T47D (cell line): ENCODE data around the gene FBLN2.
A peak's percentile ranks its signal among the peaks of the same experiment; 100 is the strongest.

Experiments
- DNase-seq, 2 experiments: peaks; one replicate each; pipeline versions ENCODE4 v3.0.0 to v3.0.0-alpha.2; 2011 to 2012; ENCODE audit warnings: low read depth in 1 of 2, low spot score in 1 of 2
- JUND ChIP-seq: IDR thresholded peaks from 2 replicates; pipeline ENCODE4 v1.6.1; 2012; ENCODE audit warnings: low read depth
- in situ Hi-C: cut with HindIII; loops from 2 replicates; pipeline ENCODE4 v1.10.0; 2016; ENCODE audit warnings: low sequenced_read_pairs, low pct_unique_long_range_greater_than_20kb

The FBLN2 gene

GRCh38 chr3:13507247-13507569 lies 41.7 kb upstream of the FBLN2 start:
- in situ Hi-C loops: no loop called here
- DNase-seq: peak in 1 of 2 experiments; percentile 27
- no peak for TF ChIP-seq JUND

- DNase-seq: peak in 1 of 2 experiments; percentile 33
- in situ Hi-C loops: no loop called here
- TF ChIP-seq JUND: no peak
These were observed 41.2 kb upstream of the FBLN2 start for GRCh38 chr3:13507570-13508339.

- no peak for TF ChIP-seq JUND
- DNase-seq: no peak
- in situ Hi-C loops: no loop called here
These were observed 40.4 kb upstream of the FBLN2 start for GRCh38 chr3:13508496-13508895.

GRCh38 chr3:13509059-13509815 lies 39.7 kb upstream of the FBLN2 start:
- in situ Hi-C loops: no loop called here
- DNase-seq: no peak
- no peak for TF ChIP-seq JUND

- in situ Hi-C loops: no loop called here
- DNase-seq: no peak
- no peak for TF ChIP-seq JUND
These were observed 39.1 kb upstream of the FBLN2 start for GRCh38 chr3:13509816-13510192.

GRCh38 chr3:13512451-13512850 lies 36.5 kb upstream of the FBLN2 start:
- no peak for TF ChIP-seq JUND
- in situ Hi-C loops: no loop called here
- no peak for DNase-seq

GRCh38 chr3:13513051-13513912 lies 35.6 kb upstream of the FBLN2 start:
- peak; percentile 47 to 53 for DNase-seq
- no peak for TF ChIP-seq JUND
- in situ Hi-C loops: no loop called here

GRCh38 chr3:13513913-13514517 lies 34.9 kb upstream of the FBLN2 start:
- no peak for DNase-seq
- no peak for TF ChIP-seq JUND
- in situ Hi-C loops: no loop called here

GRCh38 chr3:13514639-13515435 lies 34.1 kb upstream of the FBLN2 start:
- in situ Hi-C loops: no loop called here
- DNase-seq: no peak
- no peak for TF ChIP-seq JUND

GRCh38 chr3:13515786-13516759 lies 32.9 kb upstream of the FBLN2 start:
- no peak for DNase-seq
- in situ Hi-C loops: no loop called here
- TF ChIP-seq JUND: no peak

- DNase-seq: no peak
- TF ChIP-seq JUND: no peak
- in situ Hi-C loops: no loop called here
These were observed 32.2 kb upstream of the FBLN2 start for GRCh38 chr3:13516760-13517135.
